NCI-H146 (cell line): ENCODE measurements around the gene NENF.
"Not testable (repeated sequence)": the region's sequence is repeated elsewhere in the genome, so short reads cannot be mapped to it uniquely, and the experiment has no call there.

Experiments used
- DNase-seq: peaks from one replicate; lab custom pipeline; 2025; lab: John Stamatoyannopoulos, UW

Gene NENF

DNA sequence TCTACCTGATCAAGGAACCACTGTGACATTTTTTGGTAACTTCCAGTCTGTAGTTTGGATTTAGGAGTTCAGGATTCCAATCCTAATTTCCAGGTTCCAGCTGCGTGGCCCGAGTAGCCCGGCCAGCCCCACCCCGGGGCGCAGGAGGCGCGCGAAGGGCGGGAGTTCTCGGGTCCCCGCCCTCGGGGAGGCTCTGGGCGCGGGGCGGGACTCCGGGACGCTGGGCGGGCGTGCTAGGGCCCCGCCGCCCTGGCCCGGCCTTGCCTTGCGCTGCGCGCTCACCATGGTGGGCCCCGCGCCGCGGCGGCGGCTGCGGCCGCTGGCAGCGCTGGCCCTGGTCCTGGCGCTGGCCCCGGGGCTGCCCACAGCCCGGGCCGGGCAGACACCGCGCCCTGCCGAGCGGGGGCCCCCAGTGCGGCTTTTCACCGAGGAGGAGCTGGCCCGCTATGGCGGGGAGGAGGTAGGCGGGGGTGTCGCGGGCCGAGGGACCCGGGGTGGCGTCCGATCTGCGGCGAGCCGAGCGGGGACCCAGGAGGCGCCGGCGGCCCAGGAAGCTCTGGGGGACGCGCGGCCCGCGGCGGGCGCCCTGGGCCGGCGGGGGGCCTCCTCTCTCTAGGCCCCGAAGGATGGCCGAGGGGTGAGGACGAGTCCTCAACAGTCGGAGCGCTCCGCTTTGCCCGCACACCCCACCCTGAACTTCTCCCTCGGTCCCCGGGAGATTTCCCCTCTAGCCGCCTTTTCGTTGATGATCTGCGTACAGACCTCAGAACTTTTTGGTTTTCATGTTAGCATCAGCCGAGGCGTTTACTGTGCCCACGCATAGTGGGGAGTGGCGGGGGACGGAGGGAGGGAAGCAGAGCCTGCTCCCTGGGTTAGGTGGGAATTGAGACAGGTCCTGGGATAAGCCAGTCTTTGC lies at the start of gene NENF:
TSS of gene NENF (plus strand) at position 260 of the 916 bp plus-strand sequence. CDS start at position 284, 24 bp downstream.
- peak; percentile 80 for DNase-seq

DNA sequence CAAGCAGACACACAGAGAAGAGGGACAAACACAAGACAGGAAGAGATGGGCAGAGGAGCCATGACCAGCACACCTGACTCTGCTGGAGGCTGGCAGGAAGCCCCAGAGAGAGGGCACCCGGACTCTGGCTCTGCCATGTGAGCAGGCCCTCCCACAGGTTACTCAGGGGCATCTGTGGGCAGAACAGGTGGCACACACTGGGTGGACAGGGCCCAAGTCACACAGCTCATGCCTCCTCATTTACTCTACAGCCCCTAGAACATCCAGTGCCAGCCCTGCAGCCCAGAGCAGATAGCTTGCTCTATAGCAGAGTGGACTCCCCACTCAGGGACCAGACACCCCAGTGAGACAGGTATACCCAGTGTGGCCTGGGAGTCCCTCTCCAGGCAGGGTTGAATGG lies 46.7 kb upstream of the NENF start:
- DNase-seq = no peak

DNA sequence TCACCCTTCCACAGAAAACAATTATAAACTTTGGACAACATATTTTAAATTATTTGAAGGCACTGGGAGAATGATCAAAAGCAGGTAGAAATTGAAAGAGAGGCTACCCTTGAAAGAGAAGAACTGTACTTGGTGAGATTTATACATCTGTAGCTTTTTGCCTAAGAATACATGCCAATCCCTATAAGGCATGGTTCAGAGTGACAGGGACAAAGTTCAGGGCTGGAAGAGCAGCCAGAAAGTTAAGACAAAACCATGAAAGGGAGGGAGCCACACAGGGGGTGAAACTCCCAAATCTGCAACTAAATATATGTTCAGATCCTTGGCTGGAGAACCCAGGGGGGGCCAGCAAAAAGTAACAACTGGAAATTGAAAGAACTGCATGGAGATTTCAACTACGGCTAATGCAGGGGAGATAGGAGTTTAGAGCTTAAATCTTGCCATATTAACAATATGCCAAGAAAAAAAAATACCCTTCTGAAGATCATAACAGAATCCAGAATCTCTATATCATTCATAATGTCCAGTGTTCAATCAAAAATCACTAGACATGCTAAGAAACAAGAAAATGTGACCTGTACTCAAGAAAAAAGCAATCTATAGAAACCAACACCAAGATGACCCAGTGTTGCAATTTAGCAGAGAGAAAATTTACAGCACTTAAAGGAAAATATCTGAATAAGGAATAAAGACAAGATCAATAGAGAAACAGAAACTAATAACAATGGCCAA lies 43.6 kb upstream of the NENF start:
- DNase-seq = no peak

DNA sequence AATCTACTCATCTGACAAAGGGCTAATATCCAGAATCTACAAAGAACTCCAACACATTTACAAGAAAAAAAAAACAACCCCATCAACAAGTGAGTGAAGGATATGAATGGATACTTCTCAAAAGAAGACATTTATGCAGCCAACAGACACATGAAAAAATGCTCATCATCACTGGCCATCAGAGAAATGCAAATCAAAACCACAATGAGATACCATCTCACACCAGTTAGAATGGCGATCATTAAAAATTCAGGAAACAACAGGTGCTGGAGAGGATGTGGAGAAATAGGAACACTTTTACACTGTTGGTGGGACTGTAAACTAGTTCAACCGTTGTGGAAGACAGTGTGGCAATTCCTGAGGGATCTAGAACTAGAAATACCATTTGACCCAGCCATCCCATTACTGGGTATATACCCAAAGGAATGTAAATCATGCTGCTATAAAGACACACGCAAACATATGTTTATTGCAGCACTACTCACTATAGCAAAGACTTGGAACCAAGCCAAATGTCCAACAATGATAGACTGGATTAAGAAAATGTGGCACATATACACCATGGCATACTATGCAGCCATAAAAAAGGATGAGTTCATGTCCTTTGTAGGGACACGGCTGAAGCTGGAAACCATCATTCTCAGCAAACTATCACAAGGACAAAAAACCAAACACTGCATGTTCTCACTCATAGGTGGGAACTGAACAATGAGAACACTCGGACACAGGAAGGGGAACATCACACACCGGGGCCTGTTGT lies 36.9 kb upstream of the NENF start:
- not testable (repeated sequence) for DNase-seq

DNA sequence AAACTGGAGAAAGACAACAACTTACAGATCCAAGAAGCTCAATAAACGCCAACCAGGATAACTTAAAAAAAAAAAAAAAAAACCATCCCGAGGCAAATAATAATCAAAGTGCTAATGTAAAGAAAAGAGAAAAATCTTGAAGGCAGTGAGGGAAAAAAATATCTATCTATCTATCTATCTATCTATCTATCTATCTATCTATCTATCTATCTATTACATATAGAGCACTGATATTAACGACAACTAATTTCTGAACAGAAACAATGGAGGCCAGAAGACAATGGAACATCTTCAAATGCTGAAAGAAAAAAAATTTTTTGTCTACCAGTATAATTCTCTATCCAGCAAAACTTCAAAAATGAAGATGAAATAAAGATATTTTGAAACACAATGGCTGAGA lies 36.1 kb upstream of the NENF start:
- no peak for DNase-seq

DNA sequence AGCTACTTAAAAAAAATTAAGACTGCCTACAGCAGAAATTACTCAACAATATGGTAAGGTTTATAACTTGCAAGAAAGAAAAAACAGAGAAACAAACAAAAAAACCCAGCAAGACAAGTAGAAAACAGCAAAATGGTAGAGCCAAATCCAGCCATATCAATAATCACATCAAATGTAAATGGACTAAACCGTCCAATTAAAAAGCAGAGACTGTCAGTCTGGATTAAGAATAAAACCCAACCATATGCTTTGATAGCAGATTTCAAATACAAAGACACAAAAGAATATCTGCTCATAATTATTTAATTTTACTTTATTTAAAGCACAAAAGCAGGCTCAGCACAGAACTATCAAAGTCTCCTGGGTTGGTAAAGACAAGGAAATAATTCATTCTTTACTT lies 35.5 kb upstream of the NENF start:
- DNase-seq = no peak

DNA sequence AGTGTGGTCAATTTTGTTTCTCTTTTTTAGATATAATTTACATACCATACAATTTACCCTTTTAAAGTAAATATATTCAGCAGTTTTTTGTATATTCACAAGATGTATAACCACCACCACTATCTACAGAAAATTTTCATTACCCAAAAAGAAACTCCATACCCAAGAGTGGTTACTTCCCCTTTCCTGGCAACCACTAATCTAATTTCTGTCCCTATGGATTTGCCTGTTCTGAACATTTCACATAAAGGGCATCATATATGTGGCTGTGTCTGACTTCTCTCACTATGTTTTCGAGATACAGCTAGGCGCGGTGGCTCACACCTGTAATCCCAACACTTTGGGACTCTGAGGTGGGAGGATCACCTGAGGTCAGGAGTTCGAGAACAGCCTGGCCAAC lies 31.7 kb upstream of the NENF start:
- no peak for DNase-seq

DNA sequence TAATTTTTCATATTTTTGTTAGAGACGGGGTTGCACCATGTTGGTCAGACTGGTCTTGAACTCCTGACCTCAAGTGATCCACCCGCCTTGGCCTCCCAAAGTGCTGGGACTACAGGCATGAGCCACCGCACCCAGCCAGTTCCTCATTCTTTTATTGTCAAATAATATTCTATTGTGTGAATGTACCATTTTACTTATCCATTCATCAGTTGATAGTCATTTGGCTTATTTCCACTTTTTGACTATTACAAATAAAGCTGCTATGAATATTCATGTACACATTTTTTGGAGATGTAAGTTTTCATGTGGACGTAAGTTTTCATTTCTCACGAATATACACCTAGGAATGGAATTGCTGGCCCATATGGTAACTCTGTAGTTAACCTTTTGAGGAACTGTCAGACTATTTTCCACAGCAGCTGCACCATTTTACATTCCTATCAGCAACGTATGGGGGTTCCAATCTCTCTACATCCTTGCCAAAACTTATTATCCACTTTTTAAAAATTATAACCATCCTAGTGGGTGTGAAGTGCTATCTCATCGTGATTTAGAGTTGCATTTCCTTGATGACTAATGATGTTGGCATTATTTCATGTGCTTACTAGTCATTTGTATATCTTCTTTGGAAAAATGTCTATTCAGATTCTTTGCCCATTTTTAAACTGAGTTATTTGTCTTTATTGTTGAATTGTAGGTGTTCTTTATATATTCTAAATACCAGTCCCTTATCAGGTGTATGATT lies 30.7 kb upstream of the NENF start:
- DNase-seq = no peak

DNA sequence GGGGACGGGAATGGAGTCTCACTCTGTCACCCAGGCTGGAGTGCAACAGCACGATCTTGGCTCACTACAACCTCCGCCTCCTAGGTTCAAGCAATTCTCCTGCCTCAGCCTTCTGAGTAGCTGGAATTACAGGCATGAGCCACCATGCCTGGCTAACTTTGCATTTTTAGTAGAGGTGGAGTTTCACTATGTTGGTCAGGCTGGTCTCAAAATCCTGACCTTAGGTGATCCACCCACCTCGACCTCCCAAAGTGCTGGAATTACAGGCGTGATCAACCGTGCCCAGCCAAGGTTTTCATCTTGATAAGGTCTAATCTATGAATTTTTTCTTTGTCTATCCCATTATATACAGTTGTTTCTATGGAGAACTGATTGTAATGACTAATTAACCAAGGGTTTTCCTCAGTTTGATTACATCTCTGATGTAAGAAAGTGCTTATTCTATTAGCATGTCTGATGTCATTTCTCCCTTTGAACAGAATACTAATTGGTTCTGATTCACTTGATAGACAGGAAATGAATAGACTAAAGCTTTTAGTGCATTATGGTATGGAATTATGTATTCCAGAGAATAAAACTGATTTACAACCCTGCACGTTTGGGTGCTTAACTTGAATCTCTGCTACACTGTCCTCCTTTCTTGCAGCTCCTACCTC lies 29.9 kb upstream of the NENF start:
- no peak for DNase-seq

DNA sequence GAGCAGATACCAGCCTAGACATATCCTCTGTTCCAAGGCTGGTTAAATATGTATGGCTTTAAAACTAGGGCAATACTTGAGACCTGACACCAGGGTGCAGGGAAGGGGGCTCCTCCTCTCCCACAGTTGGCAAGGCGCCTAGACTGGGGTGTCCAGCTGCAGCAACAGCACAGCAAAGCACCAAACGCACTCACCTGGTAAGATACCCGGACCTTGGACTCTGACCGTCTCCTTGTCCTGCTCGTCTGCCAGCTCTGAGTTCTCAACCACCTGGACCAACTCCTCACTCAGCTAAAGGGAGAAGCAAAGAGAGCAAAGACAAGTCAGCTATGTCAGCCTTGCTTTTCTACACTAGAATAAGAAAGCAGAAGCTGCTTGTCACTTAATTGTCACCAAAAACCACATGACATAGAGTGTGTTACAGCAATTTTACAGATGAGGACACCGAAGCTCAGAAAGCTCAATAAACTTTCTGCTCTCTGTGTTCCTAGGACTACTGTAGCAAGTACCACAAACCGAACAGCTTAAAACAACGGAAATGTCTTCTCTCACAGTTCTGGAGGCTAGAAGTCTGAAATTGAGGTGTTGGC lies 22.4 kb upstream of the NENF start:
- no peak for DNase-seq

DNA sequence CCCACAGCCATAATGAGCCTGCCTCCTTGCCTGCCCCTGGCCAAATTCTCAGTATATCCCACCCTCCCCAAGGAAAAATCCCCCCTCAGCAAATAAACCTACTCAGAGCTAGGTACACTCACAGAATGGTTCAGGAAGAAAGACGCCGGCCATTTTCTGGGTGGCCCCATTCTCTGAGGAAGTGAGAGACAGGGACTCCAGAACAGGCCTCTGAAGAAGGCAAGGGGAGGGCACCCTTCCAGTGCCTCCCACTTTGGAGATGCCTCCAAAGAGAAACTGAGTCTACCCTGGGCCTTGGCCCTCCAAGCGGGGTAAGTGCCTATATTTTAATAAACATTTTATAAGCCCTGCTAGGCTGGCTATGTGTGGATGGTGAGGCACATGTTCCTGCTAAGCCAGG lies 20.3 kb upstream of the NENF start:
- no peak for DNase-seq

DNA sequence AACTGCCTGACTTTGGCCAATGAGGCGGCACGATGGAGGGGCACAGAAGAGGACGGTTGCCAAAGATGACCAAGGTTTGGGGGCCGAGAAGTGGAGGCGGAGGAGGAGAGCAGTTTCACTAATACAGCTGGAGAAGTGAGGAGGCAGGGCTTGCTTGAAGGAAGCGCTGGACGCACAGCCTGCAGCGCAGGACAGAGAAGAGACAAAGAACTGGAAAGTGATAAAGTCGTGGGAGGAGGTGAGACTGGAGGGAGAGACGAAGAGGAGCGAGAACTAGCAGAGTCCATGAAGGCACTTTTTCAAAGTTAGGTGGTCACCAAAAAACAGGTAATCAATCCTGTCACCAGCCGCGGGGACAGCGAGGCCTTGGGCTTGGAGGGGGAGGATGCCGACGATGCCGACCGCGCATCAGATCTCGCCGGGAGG lies 18.8 kb upstream of the NENF start:
- no peak for DNase-seq

DNA sequence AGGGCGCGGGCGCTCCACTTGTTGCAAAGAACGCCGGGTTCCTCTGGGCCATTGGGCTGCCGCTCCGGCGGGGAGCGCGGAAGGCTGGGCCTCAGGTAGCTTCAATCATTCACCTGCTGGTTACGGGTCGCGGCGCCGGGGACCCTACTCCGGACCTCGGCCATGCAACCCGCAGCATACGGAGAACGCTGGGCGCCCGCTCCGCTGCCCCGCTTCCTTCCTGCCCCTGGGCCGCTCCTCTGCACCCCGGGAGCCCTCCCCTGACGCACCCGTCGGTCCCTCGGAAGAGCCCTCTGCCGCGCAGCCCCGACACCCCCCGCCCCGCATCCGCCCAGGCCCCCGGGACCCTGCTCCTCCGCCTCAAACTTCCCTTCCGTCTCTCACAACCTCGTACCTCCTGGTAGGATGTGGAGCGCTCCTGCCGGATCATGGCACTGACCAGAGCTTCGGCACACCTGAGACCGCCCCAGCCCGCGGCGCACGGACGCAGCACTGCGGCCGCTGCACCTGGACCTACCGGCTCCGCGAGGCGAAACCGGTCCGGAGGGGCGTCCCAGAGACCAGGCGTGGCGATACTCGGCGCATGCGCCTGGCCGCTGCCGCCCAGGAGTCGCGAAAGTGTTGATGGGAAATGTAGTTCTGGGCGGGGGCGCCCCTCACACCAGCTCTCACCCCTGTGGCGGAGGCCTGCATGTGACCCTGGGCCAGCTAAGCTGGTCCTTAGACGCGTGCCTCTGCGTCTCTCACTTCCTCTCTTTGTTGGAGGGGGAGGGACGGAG lies 18.2 kb upstream of the NENF start, which contains the start of gene PACC1:
TSS of gene PACC1 (minus strand) at position 559 of the 779 bp plus-strand sequence. CDS start at position 430, 129 bp downstream.
- peak; percentile 94 for DNase-seq

DNA sequence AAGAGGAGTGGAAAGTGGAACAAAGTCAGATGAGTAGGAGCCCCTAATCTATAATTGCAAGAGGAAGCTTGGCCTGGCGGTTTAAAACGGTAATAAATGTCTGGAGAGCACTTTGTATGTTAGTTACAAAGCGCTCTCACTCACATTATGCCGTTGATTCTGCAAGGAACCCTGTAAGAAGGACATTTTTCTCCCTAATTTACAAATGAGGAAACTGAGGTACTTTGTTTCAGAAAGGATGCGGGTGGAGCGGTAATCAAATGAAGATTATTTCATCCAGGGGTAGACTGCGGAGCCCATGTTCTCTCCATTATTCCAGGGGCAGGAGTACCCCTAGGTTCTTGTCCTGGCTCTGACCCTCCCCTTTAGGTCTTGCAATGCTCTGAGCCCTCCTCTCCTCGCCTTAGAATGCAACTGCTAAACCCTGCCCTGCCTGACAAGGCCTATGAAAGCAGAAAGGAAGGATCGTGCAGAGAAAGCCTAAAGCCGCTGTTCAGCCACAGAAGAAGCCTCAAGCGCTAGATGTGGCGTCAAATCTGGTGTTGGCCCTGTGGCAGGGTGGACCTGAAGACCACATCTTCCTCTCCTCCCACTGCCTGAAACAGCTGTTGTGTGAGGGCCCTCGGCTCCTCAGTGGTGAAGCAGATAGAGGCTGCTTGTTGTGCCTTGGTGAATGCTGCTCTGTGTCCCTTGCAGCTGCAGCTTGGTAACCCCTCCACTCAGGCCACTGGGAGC lies 17.4 kb upstream of the NENF start:
- no peak for DNase-seq

DNA sequence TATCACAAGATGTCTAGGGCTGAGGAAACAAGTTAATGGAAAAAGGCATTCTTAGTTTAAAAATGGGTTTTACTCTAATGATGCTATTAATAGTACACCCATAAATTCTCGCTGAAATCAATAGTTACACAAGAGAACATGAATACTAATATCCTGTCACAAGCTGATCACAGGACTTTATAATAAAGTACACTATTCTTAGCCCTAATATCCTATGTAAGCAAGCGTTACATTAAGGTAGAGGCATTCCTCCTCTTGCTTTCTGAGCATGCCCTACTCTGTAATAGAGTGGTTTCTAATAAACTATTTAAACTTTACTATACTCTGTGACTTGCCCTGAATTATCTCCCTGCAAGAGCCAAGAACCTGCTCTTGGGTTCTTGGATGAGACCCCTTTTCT lies 11.6 kb upstream of the NENF start:
- DNase-seq = no peak

DNA sequence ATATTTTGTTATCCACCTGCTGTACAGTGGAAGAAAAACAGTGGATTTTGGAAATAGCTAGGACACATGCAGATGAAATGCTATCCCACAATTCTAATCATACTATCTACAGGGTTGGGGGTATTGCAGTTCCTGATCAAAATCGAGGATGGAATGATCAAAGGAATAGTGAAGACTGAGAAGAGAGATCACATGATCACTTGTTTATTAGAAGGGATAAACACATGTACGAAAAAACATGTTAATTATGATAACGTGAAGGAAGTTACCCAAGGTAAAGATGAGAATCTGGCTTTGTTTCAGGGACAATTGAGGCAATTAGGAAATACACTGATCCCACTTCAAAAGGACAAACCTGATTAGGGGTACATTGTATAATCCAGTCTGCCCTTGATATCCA lies 8.8 kb upstream of the NENF start:
- DNase-seq = no peak

DNA sequence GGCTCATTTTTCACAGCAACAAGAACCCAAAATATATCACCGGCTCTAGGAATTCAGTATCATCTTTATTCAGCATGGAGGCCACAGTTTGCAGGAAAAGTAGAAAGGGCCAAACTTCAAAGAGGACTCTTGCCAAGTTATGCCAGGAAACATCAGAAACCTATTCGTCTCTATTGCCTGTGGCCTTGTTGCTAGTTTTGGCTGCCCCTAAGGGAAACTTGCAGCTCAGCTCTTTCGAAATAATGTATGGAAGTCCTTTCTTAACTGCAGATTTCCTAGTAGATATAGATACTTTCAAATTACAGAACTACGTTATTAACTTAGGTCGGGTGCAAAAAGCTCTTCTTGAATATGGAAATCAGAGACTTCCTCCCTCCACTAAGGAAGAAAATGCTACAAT lies 4.2 kb upstream of the NENF start:
- DNase-seq = no peak

DNA sequence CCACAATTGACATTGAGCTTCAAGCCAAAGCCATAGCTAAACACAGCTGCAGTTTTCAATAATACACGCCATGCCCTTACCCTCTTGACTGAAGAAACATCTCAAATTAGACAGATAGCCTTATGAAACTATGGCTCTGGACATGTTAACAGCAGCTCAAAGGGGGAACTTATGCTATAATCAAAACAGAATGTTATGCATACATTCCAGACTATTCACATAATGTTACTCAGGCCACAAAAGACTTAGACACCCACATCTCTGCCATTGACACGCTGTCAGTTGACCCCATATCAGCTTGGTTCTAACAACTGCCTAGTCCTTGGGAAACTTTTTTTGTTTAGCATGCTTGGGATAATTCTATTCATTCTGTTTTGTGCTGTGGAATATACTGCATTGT lies 2.3 kb upstream of the NENF start:
- no peak for DNase-seq

DNA sequence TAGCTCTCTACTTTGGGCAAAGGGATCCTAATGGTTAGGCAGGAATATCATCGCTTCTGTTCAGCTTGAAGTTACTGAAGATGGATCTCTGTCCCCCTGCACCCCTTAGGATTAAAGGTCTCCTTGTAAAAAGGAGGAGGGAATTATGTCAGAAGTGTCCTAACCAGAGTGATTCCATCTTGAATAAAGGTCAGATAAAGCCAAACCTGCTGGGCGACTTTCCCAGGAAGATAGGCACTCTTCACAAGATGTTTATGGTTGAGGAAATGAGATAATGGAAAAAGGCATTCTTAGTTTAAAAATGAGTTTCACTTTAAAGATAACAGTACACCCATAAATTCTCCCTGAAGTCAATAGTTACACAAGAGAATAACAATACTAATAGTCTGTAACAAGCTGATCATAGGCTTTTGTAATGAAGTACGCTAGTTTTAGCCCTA lies 1.7 kb upstream of the NENF start:
- no peak for DNase-seq
